ENCODE measurements around the gene PARD6G. TPM values are rescaled to one million over a fixed set of nuclear protein-coding genes. Genes with fewer than 3 reads are reported as not detected.

PARD6G gene
- total and polyA plus RNA-seq, 2 of the 8 experiments (the other 6 are each of a cell fraction or from before 2014, with no cell fraction given), result 11.3 to 17.9 TPM

- 89% methylated on average over 5 of the region's 5 CpGs; no CpG with 5 or more reads in 1 of the 2 experiments for WGBS, 2 experiments (ENCODE audit: extremely low coverage in 1 of 2, insufficient coverage in 1 of 2, insufficient read length in 1 of 2, insufficient replicate concordance in 2 of 2, low coverage in 1 of 2, low lambda C conversion rate in 2 of 2, missing lambda C conversion rate in 1 of 2)
- DNase-seq (ENCODE audit: low read depth in 1 of 2, low spot score in 2 of 2), result peak in 1 of 2 experiments; percentile 20
- TF ChIP-seq, protein P1, sequence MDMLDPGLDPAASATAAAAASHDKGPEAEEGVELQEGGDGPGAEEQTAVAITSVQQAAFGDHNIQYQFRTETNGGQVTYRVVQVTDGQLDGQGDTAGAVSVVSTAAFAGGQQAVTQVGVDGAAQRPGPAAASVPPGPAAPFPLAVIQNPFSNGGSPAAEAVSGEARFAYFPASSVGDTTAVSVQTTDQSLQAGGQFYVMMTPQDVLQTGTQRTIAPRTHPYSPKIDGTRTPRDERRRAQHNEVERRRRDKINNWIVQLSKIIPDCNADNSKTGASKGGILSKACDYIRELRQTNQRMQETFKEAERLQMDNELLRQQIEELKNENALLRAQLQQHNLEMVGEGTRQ (IDR thresholded peaks at IDR 0.05; ENCODE audit: low read length), result no peak
- TF ChIP-seq TAF1 (IDR thresholded peaks at IDR 0.05; ENCODE audit: low read depth, low read length) (no peak), YY1 (IDR thresholded peaks at IDR 0.05; ENCODE audit: low read depth, low read length) (no peak)
These were observed 56.0 kb downstream of the PARD6G start for GRCh38 chr18:80191264-80191663.

More at GRCh38 chr18:80191264-80191663, 56.0 kb downstream of the PARD6G start:
- Histone ChIP-seq H4K91ac (replicated peaks; ENCODE audit: insufficient read length, low read length) (no peak overlapping the region), H3K79me1 (ENCODE audit: low read depth, low read length) (peaks cover 2% of the 10 kb centered on the region; the same call in 1 of the 2 replicates), H4K20me1 (replicated peaks in 1 of 2; ENCODE audit: control insufficient read depth in 1 of 2, insufficient read depth in 2 of 2, low read length in 2 of 2) (peaks cover 0 to 2% of the 10 kb centered on the region in 2 experiments), H3K79me2 (ENCODE audit: control insufficient read depth in 1 of 2, insufficient read depth in 2 of 2, low read length in 2 of 2) (no peaks in the 10 kb centered on the region), H2AFZ (ENCODE audit: low read length) (no peak overlapping the region), H3K36me3 (ENCODE audit: control insufficient read depth in 2 of 4, insufficient read depth in 4 of 4, low read length in 3 of 4) (no peaks in the 10 kb centered on the region), H3K56ac (replicated peaks; ENCODE audit: insufficient read length, low read depth, low read length) (no peak overlapping the region), H3K18ac (ENCODE audit: extremely low read depth, low read length) (no peak overlapping the region), H3K4ac (replicated peaks; ENCODE audit: insufficient read length, low read depth, low read length) (no peak overlapping the region), H4K8ac (ENCODE audit: extremely low read depth, insufficient read depth, low read length) (no peak overlapping the region), H2BK20ac (ENCODE audit: low read length) (no peak overlapping the region), H3K4me3 (ENCODE audit: extremely low read depth in 1 of 4, insufficient read depth in 2 of 4, low read depth in 3 of 4, low read length in 4 of 4) (no peak overlapping the region), H3K14ac (ENCODE audit: insufficient read length) (no peak overlapping the region), H3K9ac (replicated peaks in 1 of 4; ENCODE audit: extremely low read depth in 1 of 4, low read depth in 3 of 4, low read length in 3 of 4) (no peak overlapping the region), H2BK5ac (ENCODE audit: low read depth, low read length) (no peak overlapping the region), H2BK120ac (replicated peaks; ENCODE audit: low read depth, low read length) (no peak overlapping the region), H3K27me3 (replicated peaks in 1 of 4; ENCODE audit: control insufficient read depth in 3 of 4, extremely low read depth in 1 of 4, insufficient read depth in 3 of 4, low read length in 3 of 4) (no peaks in the 10 kb centered on the region), H3K27ac (ENCODE audit: low read depth, low read length) (no peak overlapping the region), H3K23me2 (ENCODE audit: low read depth, low read length) (no peaks in the 10 kb centered on the region), H3K4me2 (ENCODE audit: insufficient read depth in 1 of 2, low read depth in 2 of 2, low read length in 2 of 2) (no peak overlapping the region), H3K4me1 (replicated peaks in 1 of 4; ENCODE audit: control insufficient read depth in 3 of 4, insufficient read depth in 4 of 4, low read length in 3 of 4) (peaks cover 0 to 5% (median 1%) of the 10 kb centered on the region in 4 experiments; a peak in 1 of 7 replicates), H4K5ac (ENCODE audit: insufficient read length, low read depth, low read length) (no peak overlapping the region), H2AK5ac (ENCODE audit: low read depth, low read length) (no peak overlapping the region), H3K9me3 (ENCODE audit: insufficient read depth in 2 of 2, low read depth in 1 of 2, low read length in 1 of 2) (peaks cover 0 to 2% of the 10 kb centered on the region in 2 experiments; a peak in 1 of 4 replicates), H2BK15ac (ENCODE audit: low read length) (no peak overlapping the region), H2BK12ac (ENCODE audit: low read depth, low read length) (no peak overlapping the region), H3K23ac (ENCODE audit: insufficient read length) (no peak overlapping the region)
- POLR2A ChIA-PET (ENCODE audit: partially characterized antibody), result interaction anchor here (1.5 to 2.1 kb wide), 2 partner anchors 11 to 54 kb away, joined by 4 to 5 read pairs; no protein-coding TSS in a partner anchor
- no peak for FAIRE-seq
- CTCF ChIA-PET (ENCODE audit: partially characterized antibody), result interaction anchor here (1.2 to 2.5 kb wide), 7 partner anchors 9 to 86 kb away, joined by 3 to 12 read pairs (median 4); no protein-coding TSS in a partner anchor

Measured in H1 (cell line).